HG02884 (cell line): ENCODE measurements around the gene CHMP4B.

Experiments
- ATAC-seq: cut with Tn5 transposase; IDR thresholded peaks from one replicate; pipeline ENCODE4 v1.9.1; 2021; ENCODE audit warnings: mild to moderate bottlenecking, moderate library complexity; ENCODE audit not compliant: unreplicated experiment

The CHMP4B gene

DNA sequence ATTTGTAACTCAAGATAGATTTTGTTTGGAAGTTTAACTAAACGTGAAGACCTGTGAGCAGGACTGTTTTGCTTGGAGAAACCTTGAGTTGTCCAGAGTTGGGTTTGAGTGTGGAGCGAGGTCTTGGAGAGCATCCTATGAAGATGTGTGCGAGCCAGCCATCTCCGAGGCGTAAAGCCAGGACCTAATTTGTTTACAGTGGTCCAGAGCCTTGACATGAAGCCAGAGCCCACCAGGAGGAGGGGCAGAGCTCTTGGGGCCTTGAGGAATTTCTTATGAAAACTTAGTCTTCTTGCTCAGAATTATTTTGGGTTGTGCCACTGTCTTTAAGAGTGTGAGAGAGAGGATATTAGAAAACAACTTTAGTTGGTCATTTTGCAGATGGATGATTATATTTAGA lies 6.3 kb downstream of the CHMP4B start:
- ATAC-seq: no peak

- ATAC-seq: no peak
Measured at GRCh38 chr20:33819456-33819855, 8.3 kb downstream of the CHMP4B start.

GRCh38 chr20:33820362-33820761 lies 9.2 kb downstream of the CHMP4B start:
- ATAC-seq: no peak

DNA sequence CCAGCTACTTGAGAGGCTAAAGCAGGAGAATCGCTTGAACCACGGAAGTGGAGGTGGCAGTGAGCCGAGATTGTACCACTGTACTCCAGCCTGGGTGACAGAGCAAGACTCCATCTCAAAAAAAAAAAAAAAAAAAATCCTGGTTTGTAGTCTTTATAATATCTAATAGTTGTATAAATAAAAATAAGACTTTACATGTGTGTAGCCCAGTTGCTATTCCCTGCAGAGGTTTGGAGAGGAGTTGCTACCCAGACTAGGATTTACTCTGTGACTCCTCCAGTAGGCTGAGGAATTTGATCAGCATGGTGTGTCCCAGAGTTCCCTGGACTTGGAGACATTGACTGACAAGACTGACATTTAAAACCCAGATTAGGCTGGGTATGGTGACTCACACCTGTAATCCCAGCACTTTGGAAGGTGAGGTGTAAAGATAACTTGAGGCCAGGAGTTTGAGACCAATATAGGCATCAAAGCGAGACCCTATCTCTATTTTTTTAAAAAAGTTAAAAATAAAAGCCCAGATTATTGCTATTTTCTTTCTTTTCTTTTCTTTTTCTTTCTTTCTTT lies 10.2 kb downstream of the CHMP4B start:
- no peak for ATAC-seq

GRCh38 chr20:33822423-33822822 lies 11.3 kb downstream of the CHMP4B start:
- no peak for ATAC-seq

GRCh38 chr20:33822991-33823390 lies 11.8 kb downstream of the CHMP4B start:
- no peak for ATAC-seq

GRCh38 chr20:33824852-33825251 lies 13.7 kb downstream of the CHMP4B start:
- ATAC-seq: no peak

- no peak for ATAC-seq
Measured at GRCh38 chr20:33825340-33826269, 14.5 kb downstream of the CHMP4B start.

DNA sequence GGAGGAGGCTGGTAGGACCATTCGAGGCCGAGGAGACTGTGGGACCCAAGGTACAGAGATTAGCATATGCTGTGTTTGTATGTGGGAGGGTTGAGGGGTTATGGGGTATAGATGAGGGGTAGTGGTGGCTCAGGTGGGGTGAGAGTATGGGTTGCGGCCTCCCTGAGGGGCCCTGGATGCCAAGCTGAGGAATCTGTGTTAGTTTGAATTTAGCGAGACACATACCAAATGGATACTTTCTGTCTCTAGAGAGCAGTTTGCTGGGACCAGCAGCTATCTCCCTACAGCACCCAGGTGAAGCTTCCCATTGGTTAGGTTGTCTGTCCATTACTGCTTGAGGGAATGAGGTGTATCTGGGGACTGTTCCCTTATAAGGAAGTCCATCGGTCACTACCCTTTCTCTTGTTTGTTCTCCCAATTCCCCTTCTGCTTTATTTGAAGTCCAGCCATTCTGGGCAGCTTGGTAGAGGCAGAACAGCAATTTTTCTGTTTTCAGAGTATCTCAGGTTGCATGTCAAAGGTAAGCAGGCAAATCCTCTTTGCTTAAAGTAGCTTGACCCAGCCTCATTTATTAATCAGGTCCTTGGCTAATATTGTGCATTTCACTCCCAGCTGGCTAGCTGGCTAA lies 15.2 kb downstream of the CHMP4B start:
- no peak for ATAC-seq

DNA sequence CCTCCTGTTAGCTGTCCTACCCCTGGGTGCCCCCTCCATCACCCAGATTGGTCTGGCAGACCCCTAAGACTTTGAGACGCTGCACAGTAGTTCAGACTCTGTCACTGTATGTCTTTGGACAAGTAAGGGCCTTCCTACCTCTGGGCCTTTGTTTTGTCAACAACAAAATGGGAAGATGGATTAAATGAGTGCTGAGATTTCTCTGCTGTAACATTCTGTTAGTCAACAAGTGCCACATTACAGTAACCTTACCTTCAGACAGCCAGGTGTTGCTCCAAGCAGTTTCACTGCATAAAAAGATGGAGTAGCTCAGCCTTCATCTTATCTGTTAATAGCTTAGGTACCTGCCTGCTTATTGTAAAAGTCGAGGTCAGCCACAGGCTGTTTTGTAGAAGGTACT lies 16.0 kb downstream of the CHMP4B start:
- no peak for ATAC-seq

GRCh38 chr20:33827634-33828325 lies 16.6 kb downstream of the CHMP4B start:
- ATAC-seq: no peak

DNA sequence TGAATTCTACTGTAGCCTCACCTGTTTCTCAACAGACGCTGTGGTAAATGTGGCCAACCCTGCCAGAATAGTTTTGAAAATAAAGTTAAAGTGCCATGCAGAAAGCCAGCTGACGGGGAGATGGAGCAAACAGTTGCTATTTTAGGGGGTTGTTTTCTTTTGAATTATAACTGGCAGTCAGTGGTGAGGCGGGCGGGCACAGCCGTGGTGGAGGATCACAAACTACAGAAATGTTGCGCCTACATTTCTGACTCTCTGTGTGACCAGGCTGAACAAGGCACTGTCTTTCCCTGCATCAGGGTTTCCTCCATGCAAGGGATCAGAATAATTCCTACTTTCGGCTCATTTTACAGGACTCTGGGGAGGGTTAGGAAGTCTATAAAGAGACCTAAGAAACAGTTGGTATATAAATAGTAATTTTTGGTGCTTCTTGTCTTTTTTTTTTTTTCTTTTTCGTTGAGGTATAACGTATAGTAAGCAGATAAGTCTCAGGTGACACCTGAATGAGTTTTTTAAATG lies 17.2 kb downstream of the CHMP4B start:
- ATAC-seq: no peak

DNA sequence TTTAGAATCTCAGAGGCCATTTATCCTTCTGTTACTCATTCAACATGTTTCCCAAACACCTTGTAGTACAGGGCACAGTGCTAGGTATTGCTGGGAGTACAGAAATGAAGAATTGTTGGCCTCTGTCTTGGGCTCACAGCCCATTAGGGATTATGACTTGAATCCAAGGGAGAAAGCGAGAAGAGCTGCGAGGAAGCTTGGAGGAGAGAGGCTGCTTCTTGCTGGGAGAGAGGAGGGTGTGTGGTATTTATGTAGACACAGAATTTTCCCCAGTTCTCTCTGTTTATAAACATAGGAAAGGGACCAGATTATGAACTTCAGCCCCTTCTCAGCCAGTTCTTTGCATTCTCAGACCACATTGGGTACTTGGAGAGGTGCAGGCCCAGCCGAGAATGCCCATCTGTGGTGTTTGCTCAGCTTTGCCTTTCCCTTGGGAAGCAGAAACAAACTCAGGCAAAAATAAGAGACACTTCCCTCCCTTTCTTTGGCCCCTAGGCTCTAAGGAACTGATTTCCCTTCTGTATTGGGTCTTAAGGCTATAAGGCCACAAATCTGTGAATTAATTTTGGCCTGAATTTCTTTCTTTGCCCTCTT lies 17.9 kb downstream of the CHMP4B start:
- ATAC-seq: no peak

DNA sequence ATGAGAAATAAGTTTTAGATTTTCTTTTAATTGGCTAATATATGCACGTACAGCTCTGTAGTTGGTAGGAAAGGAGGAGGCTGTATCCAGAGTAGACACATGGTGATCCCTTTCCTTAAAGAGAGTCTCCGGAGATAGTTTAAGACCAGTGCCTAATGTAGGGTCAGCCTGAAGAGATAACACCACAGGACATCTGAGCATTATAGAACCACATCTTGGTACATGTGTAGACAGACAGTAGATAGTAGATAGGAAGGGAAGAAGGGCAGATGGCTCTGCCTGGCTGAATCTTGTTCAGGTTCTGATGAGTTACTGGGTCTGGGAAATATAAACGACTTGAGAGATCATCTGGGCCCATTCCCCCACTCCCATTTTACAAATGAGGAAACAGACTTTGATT lies 18.5 kb downstream of the CHMP4B start:
- no peak for ATAC-seq

- no peak for ATAC-seq
Measured at GRCh38 chr20:33830371-33830770, 19.2 kb downstream of the CHMP4B start.

GRCh38 chr20:33832103-33832804 lies 21.1 kb downstream of the CHMP4B start:
- ATAC-seq: no peak

DNA sequence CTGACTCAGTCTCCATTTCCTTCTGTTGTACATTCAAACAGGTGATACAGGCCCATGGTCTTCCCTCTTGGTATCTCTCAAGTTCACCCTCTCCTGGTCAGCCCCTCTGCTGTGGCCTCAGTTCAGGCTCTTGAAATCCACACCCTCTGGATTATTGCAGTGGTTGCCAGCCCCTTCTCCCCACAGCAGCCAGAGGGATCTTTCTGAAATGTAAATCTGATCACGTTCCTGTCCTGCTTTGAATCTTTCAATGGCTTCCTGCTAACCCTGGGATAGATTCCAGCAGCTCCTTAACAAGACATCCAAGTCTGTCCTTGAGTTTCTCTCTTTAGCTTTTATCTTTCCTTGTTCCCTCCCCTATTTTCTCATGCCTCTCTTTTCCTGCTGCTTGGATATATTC lies 22.2 kb downstream of the CHMP4B start:
- ATAC-seq: no peak

- ATAC-seq: no peak
Measured at GRCh38 chr20:33835615-33836172, 24.5 kb downstream of the CHMP4B start.

GRCh38 chr20:33836277-33836676 lies 25.1 kb downstream of the CHMP4B start:
- no peak for ATAC-seq
